PFSK-1 (cell line): Measurements from ENCODE around the gene ZC3H4.

Source experiments
- FOXP2 ChIP-seq: optimal IDR thresholded peaks from 2 replicates; pipeline ENCODE3; 2011; ENCODE audit warnings: borderline replicate concordance, control low read depth, inconsistent platforms; ENCODE audit not compliant: insufficient read depth; ENCODE audit errors: extremely low read length, extremely low read depth
- POLR2AphosphoS5 ChIP-seq: IDR thresholded peaks from 2 replicates; pipeline ENCODE4 v1.6.1; 2012; ENCODE audit warnings: low read depth, mild to moderate bottlenecking, control low read depth, low read length, moderate library complexity
- SIN3A ChIP-seq: IDR thresholded peaks from 2 replicates; pipeline ENCODE4 v1.6.1; 2012; ENCODE audit warnings: mild to moderate bottlenecking, low read length, moderate library complexity, borderline replicate concordance; ENCODE audit not compliant: insufficient read depth
- TAF1 ChIP-seq: IDR thresholded peaks from 2 replicates; pipeline ENCODE4 v1.6.1; 2012; ENCODE audit warnings: low read length, control low read depth, borderline replicate concordance; ENCODE audit not compliant: insufficient read depth
- TF ChIP-seq, protein P1 (sequence below), 2 experiments: IDR thresholded peaks; 2 replicates each; pipeline versions ENCODE4 v1.6.1 to v1.8.0; 2011 to 2012; ENCODE audit warnings: low read depth in 2 of 2, low read length in 2 of 2, control low read depth in 1 of 2, inconsistent platforms in 1 of 2, mild to moderate bottlenecking in 1 of 2, moderate library complexity in 1 of 2; ENCODE audit not compliant: insufficient read depth in 1 of 2

Gene ZC3H4

DNA sequence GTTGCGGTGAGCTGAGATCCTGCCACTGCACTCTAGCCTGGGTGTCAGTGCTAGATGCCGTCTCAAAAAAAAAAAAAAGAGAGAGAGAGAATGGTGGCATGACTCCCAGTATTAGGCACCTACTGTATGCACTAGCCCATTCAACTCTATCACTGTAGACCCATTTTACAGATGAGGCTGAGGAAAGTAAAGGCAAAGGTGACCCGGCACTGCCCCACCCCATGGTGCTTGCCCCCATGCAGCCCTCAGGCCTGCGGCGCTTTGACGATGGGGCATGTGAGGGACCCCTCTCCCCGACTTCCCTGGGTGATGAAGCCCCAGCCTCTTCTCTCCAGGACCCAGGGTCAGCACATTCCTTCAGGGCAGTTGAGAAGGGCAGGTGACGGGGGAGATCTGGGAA is 86.7 kb downstream of the ZC3H4 start:
- TF ChIP-seq POLR2AphosphoS5 (no peak), SIN3A (no peak), TAF1 (no peak), FOXP2 (no peak)
- TF ChIP-seq, protein P1, sequence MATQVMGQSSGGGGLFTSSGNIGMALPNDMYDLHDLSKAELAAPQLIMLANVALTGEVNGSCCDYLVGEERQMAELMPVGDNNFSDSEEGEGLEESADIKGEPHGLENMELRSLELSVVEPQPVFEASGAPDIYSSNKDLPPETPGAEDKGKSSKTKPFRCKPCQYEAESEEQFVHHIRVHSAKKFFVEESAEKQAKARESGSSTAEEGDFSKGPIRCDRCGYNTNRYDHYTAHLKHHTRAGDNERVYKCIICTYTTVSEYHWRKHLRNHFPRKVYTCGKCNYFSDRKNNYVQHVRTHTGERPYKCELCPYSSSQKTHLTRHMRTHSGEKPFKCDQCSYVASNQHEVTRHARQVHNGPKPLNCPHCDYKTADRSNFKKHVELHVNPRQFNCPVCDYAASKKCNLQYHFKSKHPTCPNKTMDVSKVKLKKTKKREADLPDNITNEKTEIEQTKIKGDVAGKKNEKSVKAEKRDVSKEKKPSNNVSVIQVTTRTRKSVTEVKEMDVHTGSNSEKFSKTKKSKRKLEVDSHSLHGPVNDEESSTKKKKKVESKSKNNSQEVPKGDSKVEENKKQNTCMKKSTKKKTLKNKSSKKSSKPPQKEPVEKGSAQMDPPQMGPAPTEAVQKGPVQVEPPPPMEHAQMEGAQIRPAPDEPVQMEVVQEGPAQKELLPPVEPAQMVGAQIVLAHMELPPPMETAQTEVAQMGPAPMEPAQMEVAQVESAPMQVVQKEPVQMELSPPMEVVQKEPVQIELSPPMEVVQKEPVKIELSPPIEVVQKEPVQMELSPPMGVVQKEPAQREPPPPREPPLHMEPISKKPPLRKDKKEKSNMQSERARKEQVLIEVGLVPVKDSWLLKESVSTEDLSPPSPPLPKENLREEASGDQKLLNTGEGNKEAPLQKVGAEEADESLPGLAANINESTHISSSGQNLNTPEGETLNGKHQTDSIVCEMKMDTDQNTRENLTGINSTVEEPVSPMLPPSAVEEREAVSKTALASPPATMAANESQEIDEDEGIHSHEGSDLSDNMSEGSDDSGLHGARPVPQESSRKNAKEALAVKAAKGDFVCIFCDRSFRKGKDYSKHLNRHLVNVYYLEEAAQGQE (IDR thresholded peaks at IDR 0.05; ENCODE audit: insufficient read depth in 1 of 2, low read depth in 2 of 2, low read length in 2 of 2) = no peak

DNA sequence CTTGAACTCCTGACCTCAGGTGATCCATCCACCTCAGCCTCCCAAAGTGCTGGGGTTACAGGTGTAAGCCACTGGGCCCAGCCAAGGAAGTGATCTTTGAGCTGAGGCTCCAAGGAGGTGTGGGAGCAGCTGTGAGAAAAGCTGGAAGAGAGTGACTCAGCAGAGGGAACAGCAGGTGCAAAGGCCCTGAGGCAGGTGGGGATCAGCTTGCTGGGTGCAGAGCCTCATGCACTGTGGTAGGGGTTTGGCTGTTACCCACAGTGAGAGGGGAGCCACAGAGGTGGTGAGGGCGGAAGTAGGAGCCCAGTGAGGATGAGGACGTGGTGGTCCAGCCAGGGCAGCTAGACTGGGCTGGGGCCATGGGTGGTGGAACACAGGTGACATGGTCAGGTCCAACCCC is 87.4 kb downstream of the ZC3H4 start:
- no peak for TF ChIP-seq SIN3A
- TF ChIP-seq POLR2AphosphoS5 = no peak
- TF ChIP-seq, protein P1 (IDR thresholded peaks at IDR 0.05; ENCODE audit: insufficient read depth in 1 of 2, low read depth in 2 of 2, low read length in 2 of 2) = no peak

DNA sequence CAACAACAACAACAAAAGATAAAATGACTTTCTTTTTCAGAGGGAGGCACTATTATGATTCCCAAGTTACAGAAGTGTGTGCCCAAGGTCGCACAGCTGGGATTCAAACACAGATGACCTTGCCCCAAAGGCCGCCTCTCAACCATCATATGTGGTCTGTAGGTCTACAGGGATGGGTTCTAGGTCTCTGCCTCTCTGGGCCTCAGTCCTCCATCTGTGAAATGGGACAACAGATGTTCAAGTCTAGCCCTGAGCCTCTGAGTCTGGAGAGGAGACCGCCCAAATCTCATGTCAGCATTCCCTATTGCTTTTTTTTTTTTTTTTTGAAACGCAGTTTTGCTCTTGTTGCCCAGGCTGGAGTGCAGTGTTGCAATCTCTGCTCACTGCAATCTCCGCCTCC is 89.1 kb downstream of the ZC3H4 start:
- TF ChIP-seq POLR2AphosphoS5 = no peak
- no peak for TF ChIP-seq TAF1
- TF ChIP-seq SIN3A = no peak
- no peak for TF ChIP-seq FOXP2
- TF ChIP-seq, protein P1 (IDR thresholded peaks at IDR 0.05; ENCODE audit: insufficient read depth in 1 of 2, low read depth in 2 of 2, low read length in 2 of 2) = no peak

DNA sequence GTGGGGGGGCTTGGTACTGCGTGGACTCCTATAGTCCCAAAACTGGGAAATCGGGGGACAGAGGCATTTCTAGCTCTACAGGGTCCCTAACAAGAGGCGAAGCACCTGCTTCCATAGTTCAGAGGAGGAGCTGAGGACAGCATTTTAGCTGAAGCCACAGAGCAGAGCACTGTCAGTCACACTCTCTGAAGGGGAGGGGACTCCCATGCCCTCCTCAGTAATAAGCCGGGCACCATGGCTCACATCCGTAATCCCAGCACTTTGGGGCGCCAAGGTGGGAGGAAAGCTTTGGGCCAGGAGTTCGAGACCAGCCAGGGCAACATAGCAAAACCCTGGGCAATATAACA is 90.2 kb downstream of the ZC3H4 start:
- TF ChIP-seq POLR2AphosphoS5 (no peak), SIN3A (no peak), FOXP2 (no peak), TAF1 (no peak)
- TF ChIP-seq, protein P1 (IDR thresholded peaks at IDR 0.05; ENCODE audit: insufficient read depth in 1 of 2, low read depth in 2 of 2, low read length in 2 of 2) = no peak

DNA sequence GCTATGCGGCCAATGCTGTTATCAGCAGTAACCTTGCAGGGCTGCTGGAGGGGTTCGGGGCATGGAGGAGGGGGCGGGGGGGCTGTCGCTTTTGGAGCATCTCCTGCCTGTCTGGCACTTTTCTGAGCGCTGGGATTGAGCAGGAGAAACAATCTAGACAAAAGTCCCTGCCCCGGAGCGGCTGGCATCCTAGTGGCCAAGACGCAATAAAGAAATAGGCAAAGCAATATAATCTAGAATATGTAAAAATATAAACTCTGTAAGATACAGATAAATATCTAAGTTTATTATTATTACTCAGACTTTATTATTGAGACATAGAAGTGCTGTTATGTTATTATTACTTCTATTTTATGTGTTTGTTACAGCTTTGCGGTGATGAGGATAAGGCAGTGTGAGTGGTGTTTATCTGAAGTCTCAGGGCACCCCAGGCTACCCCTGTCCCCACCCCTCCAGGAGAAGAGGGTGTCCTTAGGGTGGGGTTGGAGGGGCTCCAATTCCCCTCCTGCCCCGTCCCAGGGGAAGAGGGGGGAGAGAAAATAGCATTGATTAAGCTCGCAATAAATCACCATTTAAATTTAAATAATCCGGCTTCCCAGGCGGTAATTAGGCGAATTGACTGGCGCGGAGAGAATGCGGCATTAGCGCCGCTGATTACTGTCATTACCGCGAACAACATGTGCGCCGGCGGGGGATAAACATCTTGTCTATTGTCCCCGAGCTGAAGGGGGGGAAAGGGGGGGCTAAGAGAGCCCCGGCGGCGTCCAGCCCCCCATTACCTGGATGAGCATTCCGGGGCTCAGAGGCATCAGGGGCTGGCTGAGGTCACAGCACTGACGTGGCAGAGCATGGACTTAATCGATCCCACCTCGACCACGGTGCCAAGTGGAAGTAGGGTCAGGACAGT is 90.8 kb downstream of the ZC3H4 start:
- no peak for TF ChIP-seq TAF1
- TF ChIP-seq SIN3A = no peak
- no peak for TF ChIP-seq POLR2AphosphoS5
- TF ChIP-seq, protein P1 (IDR thresholded peaks at IDR 0.05; ENCODE audit: insufficient read depth in 1 of 2, low read depth in 2 of 2, low read length in 2 of 2) = no peak
- TF ChIP-seq FOXP2 = no peak
